ENCODE results near the gene SOWAHC. TPM values are rescaled to one million over a fixed set of nuclear protein-coding genes. Genes with fewer than 3 reads are reported as not detected.

Gene SOWAHC
- total RNA-seq, 2 experiments from 2014 or later: 0.29 TPM

DNA sequence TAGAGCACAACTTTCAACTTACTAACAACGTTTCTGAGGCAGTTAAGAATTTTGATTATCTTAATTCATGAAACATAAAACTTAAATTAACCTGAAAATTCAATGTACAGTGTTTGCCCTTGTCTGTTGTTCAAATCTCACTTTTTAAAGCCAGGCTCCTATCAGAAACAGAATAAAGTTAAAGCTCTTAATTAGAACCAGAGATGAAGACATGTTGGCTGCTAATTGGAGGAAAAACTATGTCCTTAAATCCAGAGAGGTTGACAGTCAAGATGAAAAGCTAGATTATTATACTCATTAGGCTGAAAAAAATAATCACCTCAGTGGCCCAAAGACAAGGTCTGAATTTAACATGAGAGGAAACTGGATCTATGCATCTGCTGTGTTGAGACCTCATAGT, 52.3 kb downstream of the SOWAHC start:
- H3K9me3 Mint-ChIP-seq: no peaks in the 10 kb centered on the region
- no peaks in the 10 kb centered on the region for H3K4me1 Mint-ChIP-seq (ENCODE audit: low read depth)
- ChIA-PET CTCF (interaction anchor here (1.1 kb wide), 1 partner anchor 120 kb away, joined by 3 read pairs; no protein-coding TSS in a partner anchor), POLR2A (no interaction called here)
- no peak for DNase-seq
- TF ChIP-seq, protein P1, sequence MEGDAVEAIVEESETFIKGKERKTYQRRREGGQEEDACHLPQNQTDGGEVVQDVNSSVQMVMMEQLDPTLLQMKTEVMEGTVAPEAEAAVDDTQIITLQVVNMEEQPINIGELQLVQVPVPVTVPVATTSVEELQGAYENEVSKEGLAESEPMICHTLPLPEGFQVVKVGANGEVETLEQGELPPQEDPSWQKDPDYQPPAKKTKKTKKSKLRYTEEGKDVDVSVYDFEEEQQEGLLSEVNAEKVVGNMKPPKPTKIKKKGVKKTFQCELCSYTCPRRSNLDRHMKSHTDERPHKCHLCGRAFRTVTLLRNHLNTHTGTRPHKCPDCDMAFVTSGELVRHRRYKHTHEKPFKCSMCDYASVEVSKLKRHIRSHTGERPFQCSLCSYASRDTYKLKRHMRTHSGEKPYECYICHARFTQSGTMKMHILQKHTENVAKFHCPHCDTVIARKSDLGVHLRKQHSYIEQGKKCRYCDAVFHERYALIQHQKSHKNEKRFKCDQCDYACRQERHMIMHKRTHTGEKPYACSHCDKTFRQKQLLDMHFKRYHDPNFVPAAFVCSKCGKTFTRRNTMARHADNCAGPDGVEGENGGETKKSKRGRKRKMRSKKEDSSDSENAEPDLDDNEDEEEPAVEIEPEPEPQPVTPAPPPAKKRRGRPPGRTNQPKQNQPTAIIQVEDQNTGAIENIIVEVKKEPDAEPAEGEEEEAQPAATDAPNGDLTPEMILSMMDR (IDR thresholded peaks at IDR 0.05): no peak
- intact Hi-C loops (cut with micrococcal nuclease): no loop called here
- no peak overlapping the region for H3K4me3 Mint-ChIP-seq
- peaks cover 7% of the 10 kb centered on the region for H3K27me3 Mint-ChIP-seq
- ATAC-seq: no peak
- no peaks in the 10 kb centered on the region for H3K36me3 Mint-ChIP-seq (ENCODE audit: low read depth)
- H3K27ac Mint-ChIP-seq: no peak overlapping the region

Other genes with a start within 250 kb of the SOWAHC start
- under 1 TPM; 0.49 to 0.86 TPM for gene SEPTIN10, start 398 bp upstream of the SOWAHC start, total RNA-seq
- 10 to 100 TPM; 31.1 to 35.4 TPM for gene RGPD5, start 179.9 kb downstream of the SOWAHC start, total RNA-seq